ENCODE measurements around the gene ARSK.

ARSK gene

DNA sequence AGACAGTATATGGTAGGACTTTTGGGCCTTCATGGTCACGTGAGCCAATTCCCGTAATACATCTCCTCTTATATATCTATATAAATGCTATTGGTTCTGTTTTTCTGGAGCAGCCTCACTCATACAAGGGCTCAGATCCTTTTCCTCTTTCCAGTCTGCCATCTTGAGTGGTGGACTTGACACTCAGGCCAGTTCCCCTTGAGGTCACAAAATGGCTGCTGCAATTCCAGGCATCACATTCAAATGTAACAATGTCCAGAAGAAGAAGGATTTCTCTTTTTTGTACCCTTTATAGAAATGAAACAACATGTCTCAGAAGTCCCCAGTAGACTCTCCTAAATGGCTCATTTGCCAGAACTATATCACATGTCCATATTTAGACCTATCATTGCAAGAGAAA lies 69.5 kb downstream of the ARSK start:
- TF ChIP-seq, protein P1, sequence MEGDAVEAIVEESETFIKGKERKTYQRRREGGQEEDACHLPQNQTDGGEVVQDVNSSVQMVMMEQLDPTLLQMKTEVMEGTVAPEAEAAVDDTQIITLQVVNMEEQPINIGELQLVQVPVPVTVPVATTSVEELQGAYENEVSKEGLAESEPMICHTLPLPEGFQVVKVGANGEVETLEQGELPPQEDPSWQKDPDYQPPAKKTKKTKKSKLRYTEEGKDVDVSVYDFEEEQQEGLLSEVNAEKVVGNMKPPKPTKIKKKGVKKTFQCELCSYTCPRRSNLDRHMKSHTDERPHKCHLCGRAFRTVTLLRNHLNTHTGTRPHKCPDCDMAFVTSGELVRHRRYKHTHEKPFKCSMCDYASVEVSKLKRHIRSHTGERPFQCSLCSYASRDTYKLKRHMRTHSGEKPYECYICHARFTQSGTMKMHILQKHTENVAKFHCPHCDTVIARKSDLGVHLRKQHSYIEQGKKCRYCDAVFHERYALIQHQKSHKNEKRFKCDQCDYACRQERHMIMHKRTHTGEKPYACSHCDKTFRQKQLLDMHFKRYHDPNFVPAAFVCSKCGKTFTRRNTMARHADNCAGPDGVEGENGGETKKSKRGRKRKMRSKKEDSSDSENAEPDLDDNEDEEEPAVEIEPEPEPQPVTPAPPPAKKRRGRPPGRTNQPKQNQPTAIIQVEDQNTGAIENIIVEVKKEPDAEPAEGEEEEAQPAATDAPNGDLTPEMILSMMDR (IDR thresholded peaks at IDR 0.05; ENCODE audit: low read depth, low read length), result no peak
- DNase-seq (ENCODE audit: low read depth in 2 of 2), result no peak
- H3K4me3 ChIP-seq (replicated peaks in 1 of 2; ENCODE audit: low read depth in 2 of 2, low read length in 2 of 2), result no peak overlapping the region

DNA sequence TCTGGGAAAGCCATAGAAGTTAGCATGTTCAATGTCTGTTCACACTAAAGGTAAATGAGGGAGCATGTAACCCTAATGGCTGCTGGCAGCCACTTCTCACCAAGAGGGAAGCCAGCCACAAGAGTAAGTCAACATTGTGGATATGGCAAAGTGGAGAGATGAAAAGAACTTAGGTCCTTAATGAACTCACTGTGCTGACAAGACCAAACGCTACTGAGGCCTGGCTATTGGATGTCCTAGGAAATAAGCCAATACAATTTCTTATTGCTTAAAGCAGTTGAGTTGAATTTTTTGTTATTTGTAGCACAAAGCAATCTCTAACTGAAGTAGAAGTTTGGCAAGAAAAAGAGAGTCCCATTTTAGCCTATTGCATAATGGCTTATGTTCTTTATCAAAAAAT lies 71.8 kb downstream of the ARSK start:
- TF ChIP-seq, protein P1 (IDR thresholded peaks at IDR 0.05; ENCODE audit: low read depth, low read length), result no peak
- no peak overlapping the region for H3K4me3 ChIP-seq (replicated peaks in 1 of 2; ENCODE audit: low read depth in 2 of 2, low read length in 2 of 2)
- DNase-seq (ENCODE audit: low read depth in 2 of 2), result peak in 1 of 2 donors; percentile 31

DNA sequence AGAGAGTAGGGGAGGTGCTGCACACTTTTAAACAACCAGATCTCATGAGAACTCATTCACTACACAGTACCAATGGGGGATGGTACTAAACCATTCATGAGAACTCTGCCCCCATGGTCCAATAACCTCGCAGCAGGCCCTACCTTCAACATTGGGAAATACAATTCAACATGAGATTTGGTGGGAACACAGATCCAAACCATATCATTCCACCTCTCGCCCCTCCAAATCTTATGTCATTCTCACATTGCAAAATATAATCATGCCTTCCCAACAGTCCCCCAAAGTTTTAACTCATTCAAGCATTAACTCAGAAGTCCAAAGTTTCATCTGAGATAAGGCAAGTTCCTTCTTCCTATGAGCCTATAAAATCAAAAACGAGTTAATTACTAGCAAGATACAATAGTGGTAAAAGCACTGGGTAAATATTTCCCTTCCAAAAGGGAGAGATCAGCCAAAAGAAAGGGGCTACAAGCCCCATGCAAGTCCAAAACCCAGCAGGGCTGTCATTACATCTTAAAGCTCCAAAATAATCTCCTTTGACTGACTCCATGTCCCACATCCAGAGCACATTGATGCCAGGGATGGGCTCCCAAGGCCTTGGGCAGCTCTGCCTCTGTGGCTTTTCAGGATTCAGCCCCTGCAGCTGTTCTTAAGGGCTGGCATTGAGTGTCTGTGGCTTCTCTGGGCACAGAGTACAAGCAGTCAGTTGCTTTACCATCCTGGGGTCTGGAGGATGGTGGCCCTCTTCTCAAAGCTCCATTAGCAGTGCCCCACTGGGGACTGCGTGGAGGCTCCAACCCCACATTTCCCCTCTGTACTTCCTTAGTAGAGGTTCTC lies 73.3 kb downstream of the ARSK start:
- DNase-seq (ENCODE audit: low read depth in 2 of 2), result no peak
- TF ChIP-seq, protein P1 (IDR thresholded peaks at IDR 0.05; ENCODE audit: low read depth, low read length), result no peak
- H3K4me3 ChIP-seq (replicated peaks in 1 of 2; ENCODE audit: low read depth in 2 of 2, low read length in 2 of 2), result no peak overlapping the region

DNA sequence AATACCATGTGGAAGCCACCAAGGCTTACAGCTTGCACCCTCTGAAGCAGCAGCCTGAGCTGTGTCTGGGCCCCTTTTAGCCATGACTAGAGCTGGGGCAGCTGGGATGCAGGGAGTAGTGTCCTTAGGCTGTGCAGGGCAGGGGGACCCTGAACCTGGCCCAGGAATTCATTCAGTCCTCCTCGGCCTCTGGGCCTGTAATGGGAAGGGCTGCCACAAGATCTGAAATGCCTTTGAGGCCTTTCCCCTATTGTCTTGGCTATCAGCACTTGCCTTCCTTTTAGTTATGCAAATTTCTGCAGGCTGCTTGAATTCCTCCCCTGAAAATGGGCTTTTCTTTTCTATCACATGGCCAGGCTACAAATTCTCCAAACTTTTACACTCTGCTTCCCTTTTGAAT lies 74.0 kb downstream of the ARSK start:
- TF ChIP-seq, protein P1 (IDR thresholded peaks at IDR 0.05; ENCODE audit: low read depth, low read length), result no peak
- no peak for DNase-seq (ENCODE audit: low read depth in 2 of 2)
- H3K4me3 ChIP-seq (replicated peaks in 1 of 2; ENCODE audit: low read depth in 2 of 2, low read length in 2 of 2), result no peak overlapping the region

DNA sequence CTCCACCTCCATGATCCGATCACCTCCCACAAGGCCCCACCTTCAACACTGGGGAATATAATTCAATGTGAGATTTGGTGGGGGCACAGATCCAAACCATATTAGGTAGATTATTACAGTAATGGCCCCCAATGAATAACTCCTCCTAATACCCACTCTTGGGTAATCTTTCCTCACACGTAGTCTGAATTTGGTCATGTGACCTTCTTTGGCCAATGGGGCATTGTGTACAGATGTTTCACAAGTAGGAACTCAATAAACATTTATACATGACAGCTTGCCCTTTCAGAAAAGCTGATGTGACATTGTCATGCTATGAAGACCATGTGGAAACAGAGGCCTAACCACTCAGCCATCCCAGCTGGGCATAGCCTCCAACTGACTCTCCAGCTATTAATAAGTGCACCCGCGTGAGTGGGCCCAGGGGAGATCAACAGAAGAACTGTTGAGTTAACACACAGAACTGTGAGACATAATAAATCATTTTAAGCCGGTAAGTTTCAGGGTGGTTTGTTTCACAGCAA lies 75.6 kb downstream of the ARSK start:
- no peak overlapping the region for H3K4me3 ChIP-seq (replicated peaks in 1 of 2; ENCODE audit: low read depth in 2 of 2, low read length in 2 of 2)
- DNase-seq (ENCODE audit: low read depth in 2 of 2), result no peak
- TF ChIP-seq, protein P1 (IDR thresholded peaks at IDR 0.05; ENCODE audit: low read depth, low read length), result no peak

DNA sequence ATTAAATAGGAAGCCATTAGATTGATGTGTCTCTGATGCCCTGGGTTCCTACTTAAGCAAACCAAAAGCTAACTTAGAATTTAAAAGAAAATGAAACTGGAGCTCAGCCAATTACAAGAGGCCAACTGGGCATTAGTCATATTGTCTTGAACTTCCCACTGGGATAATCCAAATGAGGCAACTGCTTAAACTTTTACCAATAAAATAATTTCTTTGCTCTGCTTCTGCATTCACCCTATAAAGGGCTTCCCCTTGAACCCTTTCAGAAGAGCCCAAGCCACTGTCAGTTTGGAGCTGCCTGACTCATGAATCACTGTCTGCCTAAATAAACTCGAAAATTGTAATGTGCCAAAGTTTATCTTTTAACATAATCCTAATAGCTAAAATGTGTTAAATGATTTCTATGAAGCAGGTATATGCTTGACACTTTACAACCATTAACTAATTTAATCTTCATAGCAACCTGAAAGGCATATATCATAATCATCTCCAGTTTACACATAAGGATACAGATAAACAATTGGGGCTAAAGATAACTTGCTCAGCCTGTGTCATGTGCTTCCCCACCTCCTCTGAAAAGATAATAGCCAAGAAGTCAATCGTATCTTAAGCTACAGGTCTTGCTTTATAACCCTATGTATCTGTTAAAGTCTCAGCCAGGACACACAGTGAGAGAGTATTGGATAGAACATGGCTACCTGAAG lies 76.5 kb downstream of the ARSK start:
- TF ChIP-seq, protein P1 (IDR thresholded peaks at IDR 0.05; ENCODE audit: low read depth, low read length), result no peak
- peak; percentile 88 to 89 for DNase-seq (ENCODE audit: low read depth in 2 of 2)
- no peak overlapping the region for H3K4me3 ChIP-seq (replicated peaks in 1 of 2; ENCODE audit: low read depth in 2 of 2, low read length in 2 of 2)

All from cardiac fibroblast (primary cell).